Esophagus squamous epithelium (tissue), 5 donors: ENCODE measurements around the gene RAMACL. TPM values are rescaled to one million over a fixed set of nuclear protein-coding genes. Genes with fewer than 3 reads are reported as not detected.

Experiments
- DNase-seq: peaks from one replicate; lab custom pipeline; 2025; lab: John Stamatoyannopoulos, UW
- H3K27ac ChIP-seq, 4 donors: fragments of 200-600 bp; sonication (generic); one replicate each; pipeline ENCODE4 v1.5.1; 2016 to 2019; ENCODE audit warnings: mild to moderate bottlenecking in 1 of 4
- H3K27me3 ChIP-seq, 4 donors: fragments of 200-600 bp; sonication (generic); 1 replicate in 3 of 4; 2 replicates in 1 of 4; pipeline versions ENCODE4 v1.5.1 to v1.6.0; 2017 to 2021; ENCODE audit warnings: antibody characterized with exemption in 1 of 4
- H3K36me3 ChIP-seq, 3 donors: fragments of 200-600 bp; sonication (generic); one replicate each; pipeline ENCODE4 v1.5.1; 2016 to 2019
- H3K4me1 ChIP-seq, 3 donors: fragments of 200-600 bp; sonication (generic); one replicate each; pipeline ENCODE4 v1.5.1; 2017 to 2019
- H3K4me3 ChIP-seq, 4 donors: fragments of 200-600 bp; sonication (generic); 1 replicate in 3 of 4; 2 replicates in 1 of 4; pipeline ENCODE4 v1.5.1; 2016 to 2019; ENCODE audit warnings: mild to moderate bottlenecking in 2 of 4, moderate library complexity in 1 of 4
- H3K9me3 ChIP-seq, 3 donors: fragments of 200-600 bp; sonication (generic); one replicate each; pipeline ENCODE4 v1.5.1; 2016 to 2019
- POLR2A ChIP-seq, 4 donors: fragments of 450-650 bp; IDR thresholded peaks; one replicate each; pipeline ENCODE4 v1.6.1; 2017; ENCODE audit warnings: antibody characterized with exemption in 4 of 4, mild to moderate bottlenecking in 4 of 4, moderate library complexity in 3 of 4
- WGBS, 2 donors: methylation state at CpG; one replicate each; pipeline ENCODE4 v1.1.5; 2018; 5-methylcytosine and 5-hydroxymethylcytosine counted together
- intact Hi-C: fragments of 100-400 bp; cut with DNase I; formaldehyde crosslinking; loops from one replicate; pipeline ENCODE4 v1.15.0; 2022
- total RNA-seq, 4 donors: library from RNA; depleted of rRNA; stranded (reverse); fragments of >200 nt; gene quantifications; one replicate each; pipeline ENCODE4 v1.1.0, GENCODE V29; 2016
- TF ChIP-seq, protein P1 (sequence below), 6 experiments: fragments of 450-650 bp in 4 of 6; fragments of 200-600 bp in 2 of 6; sonication (generic) in 2 of 6; IDR thresholded peaks; one replicate each; pipeline ENCODE4 v1.5.1; 2016 to 2019; ENCODE audit warnings: antibody characterized with exemption in 6 of 6, mild to moderate bottlenecking in 4 of 6, moderate library complexity in 4 of 6
- donor health status: DM: yes; HTN: yes; CAD: no.

Gene RAMACL
- total RNA-seq, 4 donors from 2014 or later: 0.99 to 2.7 (median 1.3) TPM

DNA sequence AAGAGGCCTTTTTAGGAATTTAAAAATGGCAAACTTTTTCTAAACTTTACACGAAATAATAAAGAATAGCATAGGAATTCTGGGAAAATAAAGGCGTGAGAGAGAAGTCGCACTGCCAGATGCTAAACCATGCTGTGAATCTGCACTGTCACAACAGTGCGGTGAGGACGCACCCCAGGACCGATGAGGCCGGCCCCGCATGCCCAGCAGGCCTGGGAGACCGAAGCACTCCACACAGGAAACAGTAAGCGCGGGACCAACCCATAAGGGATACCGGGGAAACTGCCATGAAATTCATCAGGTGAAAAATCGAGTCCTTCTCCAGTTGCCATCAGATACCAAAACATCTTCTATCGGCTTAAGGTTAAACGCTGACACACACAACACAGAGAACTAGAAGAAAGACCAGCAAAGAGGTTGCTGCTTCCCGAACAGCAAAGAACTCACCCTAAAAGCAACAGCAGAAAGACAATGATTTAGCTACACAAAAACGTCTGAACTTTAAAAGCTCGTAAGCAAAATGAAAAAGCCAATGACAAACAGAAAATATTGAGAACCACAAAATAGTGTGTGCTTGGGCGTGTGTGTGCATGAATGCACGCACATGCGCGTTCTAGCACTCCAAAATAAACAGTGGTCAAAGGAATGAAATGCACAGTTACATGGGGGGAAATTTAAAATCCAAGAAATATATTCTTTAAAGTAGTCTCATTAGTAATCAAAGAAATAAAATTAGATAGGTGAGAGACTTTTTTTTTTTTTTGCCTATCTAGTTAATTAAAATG lies 15.4 kb downstream of the RAMACL start:
- TF ChIP-seq POLR2A (IDR thresholded peaks at IDR 0.05): no peak
- TF ChIP-seq, protein P1, sequence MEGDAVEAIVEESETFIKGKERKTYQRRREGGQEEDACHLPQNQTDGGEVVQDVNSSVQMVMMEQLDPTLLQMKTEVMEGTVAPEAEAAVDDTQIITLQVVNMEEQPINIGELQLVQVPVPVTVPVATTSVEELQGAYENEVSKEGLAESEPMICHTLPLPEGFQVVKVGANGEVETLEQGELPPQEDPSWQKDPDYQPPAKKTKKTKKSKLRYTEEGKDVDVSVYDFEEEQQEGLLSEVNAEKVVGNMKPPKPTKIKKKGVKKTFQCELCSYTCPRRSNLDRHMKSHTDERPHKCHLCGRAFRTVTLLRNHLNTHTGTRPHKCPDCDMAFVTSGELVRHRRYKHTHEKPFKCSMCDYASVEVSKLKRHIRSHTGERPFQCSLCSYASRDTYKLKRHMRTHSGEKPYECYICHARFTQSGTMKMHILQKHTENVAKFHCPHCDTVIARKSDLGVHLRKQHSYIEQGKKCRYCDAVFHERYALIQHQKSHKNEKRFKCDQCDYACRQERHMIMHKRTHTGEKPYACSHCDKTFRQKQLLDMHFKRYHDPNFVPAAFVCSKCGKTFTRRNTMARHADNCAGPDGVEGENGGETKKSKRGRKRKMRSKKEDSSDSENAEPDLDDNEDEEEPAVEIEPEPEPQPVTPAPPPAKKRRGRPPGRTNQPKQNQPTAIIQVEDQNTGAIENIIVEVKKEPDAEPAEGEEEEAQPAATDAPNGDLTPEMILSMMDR (IDR thresholded peaks at IDR 0.05): no peak
- H3K4me3 ChIP-seq: no peak overlapping the region
- no peaks in the 10 kb centered on the region for H3K36me3 ChIP-seq
- intact Hi-C loops: no loop called here
- H3K27me3 ChIP-seq: no peaks in the 10 kb centered on the region
- no peak overlapping the region for H3K27ac ChIP-seq
- WGBS, 2 donors: 62 to 74% methylated on average over 22 of the region's 22 CpGs
- no peaks in the 10 kb centered on the region for H3K9me3 ChIP-seq
- H3K4me1 ChIP-seq: peaks cover 4 to 50% (median 14%) of the 10 kb centered on the region in 3 donors
- no peak for DNase-seq

DNA sequence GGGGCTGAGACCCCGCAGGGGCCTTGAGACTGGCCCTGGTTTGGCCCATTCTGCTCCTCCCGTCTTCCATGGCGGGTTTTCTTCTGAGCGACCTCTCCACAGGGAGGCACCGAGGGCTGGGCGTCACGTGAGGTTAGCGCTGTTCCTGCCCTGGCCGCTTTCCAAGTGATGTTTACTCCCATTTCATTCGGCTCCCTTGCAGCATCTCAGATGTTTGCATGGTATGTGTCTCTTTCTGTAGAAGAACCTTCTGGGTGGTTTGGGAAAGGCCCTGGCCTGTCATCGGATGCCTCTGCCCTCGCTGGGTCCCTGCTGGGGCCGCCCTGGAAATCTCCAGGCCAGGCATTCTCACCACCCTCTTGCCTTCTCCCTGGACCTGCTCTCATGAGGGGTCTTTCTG lies 17.3 kb downstream of the RAMACL start:
- peaks cover 4 to 43% (median 14%) of the 10 kb centered on the region in 3 donors for H3K4me1 ChIP-seq
- 83 to 91% methylated on average over 11 to 13 of the region's 13 CpGs for WGBS, 2 donors
- no peak for DNase-seq
- intact Hi-C loops: no loop called here
- H3K36me3 ChIP-seq: no peaks in the 10 kb centered on the region
- no peak overlapping the region for H3K27ac ChIP-seq
- no peaks in the 10 kb centered on the region for H3K27me3 ChIP-seq
- H3K9me3 ChIP-seq: no peaks in the 10 kb centered on the region
- no peak overlapping the region for H3K4me3 ChIP-seq
- TF ChIP-seq, protein P1 (IDR thresholded peaks at IDR 0.05): no peak
- no peak for TF ChIP-seq POLR2A (IDR thresholded peaks at IDR 0.05)

DNA sequence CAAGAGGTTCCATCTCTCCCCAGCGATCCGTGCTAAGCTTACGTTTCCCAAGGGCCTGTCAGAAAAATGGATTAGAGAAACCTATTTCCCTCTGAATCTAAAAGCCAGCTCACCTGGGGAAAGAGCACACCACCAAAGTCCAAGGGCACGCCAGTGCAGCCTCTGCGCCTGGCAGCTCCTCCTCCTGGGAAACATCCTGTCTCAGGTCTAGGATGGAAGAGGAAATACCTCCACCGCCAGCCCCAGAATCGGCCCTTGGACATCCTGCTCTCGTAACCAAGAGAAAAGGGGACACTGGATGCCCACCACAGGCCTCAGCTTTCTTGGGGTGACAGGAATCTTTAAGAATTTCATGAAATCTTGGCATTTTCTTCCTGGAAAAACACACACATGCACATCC lies 18.7 kb downstream of the RAMACL start:
- no peak for DNase-seq
- H3K9me3 ChIP-seq: no peaks in the 10 kb centered on the region
- peaks cover 0 to 6% (median 0%) of the 10 kb centered on the region in 3 donors for H3K36me3 ChIP-seq
- no peak overlapping the region for H3K4me3 ChIP-seq
- peaks cover 4 to 36% (median 12%) of the 10 kb centered on the region in 3 donors for H3K4me1 ChIP-seq
- WGBS, 2 donors: 85 to 96% methylated on average over 3 to 6 of the region's 8 CpGs
- intact Hi-C loops: no loop called here
- H3K27me3 ChIP-seq: no peaks in the 10 kb centered on the region
- no peak overlapping the region for H3K27ac ChIP-seq
- TF ChIP-seq POLR2A (IDR thresholded peaks at IDR 0.05): no peak
- TF ChIP-seq, protein P1 (IDR thresholded peaks at IDR 0.05): no peak

DNA sequence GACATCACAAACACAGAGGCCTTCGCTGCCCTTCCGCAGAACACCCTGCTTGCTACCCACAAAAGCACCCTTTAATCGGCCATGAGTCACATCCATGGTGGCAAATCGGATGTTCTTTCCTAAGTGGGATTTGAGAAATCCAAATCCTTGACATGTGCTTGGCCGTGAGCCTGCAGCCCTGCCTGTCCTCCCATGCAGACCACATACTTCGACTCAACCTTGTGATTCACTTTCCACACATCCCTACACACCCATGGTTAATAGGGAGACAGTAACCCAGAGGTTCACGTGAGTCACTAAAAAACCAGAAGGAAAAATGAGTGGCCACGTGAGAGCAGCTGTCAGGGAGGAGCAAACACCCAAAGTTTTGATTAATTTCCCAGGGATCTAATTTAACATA lies 19.4 kb downstream of the RAMACL start:
- Histone ChIP-seq H3K4me1 (peaks cover 4 to 30% (median 14%) of the 10 kb centered on the region in 3 donors), H3K36me3 (peaks cover 0 to 6% (median 0%) of the 10 kb centered on the region in 3 donors), H3K4me3 (no peak overlapping the region), H3K9me3 (no peaks in the 10 kb centered on the region), H3K27me3 (no peaks in the 10 kb centered on the region), H3K27ac (no peak overlapping the region)
- DNase-seq: no peak
- WGBS, 2 donors: 30 to 40% methylated on average over 8 of the region's 8 CpGs
- intact Hi-C loops: no loop called here
- TF ChIP-seq, protein P1 (IDR thresholded peaks at IDR 0.05): no peak
- TF ChIP-seq POLR2A (IDR thresholded peaks at IDR 0.05): no peak
